Middle frontal gyrus (tissue), 1 donor: ENCODE measurements around the gene MYO1H.
"Not testable (repeated sequence)": the region's sequence is repeated elsewhere in the genome, so short reads cannot be mapped to it uniquely, and the experiment has no call there.

Source experiments
- DNase-seq: peaks from one replicate; pipeline ENCODE4 v3.0.0-alpha.2; 2015; ENCODE audit warnings: low spot score; ENCODE audit errors: extremely low spot score

Gene MYO1H

GRCh38 chr12:109345428-109345827 is 2.3 kb upstream of the MYO1H start:
- no peak for DNase-seq

DNA sequence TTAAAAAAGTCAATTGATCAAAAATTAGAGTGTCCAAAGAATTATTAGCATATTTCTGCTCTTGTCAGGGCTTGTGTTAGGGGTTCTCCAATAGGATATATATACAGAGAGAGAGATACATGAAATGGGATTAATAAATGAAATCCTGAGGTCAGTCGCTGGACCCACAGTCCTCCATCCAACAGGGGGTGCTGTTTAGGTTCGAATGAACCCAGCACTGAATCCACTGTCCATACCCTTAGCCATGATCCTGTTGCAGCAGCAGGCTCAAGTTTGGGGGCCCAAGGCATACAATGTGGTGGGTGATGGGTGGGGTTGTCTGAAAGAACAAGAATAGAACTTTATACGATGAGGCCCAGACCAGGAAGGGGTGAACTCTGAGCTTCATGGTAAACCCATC is 780 bp upstream of the MYO1H start:
- no peak for DNase-seq

- DNase-seq = no peak
These were observed 4.5 kb downstream of the MYO1H start for GRCh38 chr12:109352184-109352583.

DNA sequence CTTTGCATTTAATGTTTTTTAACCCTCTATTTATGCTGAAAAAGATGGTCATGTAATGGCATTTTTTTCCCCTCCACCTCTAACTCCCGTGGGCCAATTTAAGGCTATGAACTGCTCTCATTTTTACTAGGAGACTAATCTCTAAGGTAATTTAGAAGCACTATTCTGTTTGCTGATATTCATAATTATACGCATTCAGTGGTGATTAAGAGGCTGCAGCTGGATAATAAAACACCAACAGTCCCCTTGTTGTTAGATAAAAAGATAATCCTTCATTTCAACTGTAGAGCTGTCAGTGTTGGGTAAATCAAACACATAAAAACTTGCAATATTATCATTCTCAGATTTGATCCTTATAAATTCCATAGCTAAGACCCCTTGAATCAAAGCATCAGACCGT is 8.9 kb downstream of the MYO1H start:
- no peak for DNase-seq

GRCh38 chr12:109357032-109357431 is 9.3 kb downstream of the MYO1H start:
- no peak for DNase-seq

DNA sequence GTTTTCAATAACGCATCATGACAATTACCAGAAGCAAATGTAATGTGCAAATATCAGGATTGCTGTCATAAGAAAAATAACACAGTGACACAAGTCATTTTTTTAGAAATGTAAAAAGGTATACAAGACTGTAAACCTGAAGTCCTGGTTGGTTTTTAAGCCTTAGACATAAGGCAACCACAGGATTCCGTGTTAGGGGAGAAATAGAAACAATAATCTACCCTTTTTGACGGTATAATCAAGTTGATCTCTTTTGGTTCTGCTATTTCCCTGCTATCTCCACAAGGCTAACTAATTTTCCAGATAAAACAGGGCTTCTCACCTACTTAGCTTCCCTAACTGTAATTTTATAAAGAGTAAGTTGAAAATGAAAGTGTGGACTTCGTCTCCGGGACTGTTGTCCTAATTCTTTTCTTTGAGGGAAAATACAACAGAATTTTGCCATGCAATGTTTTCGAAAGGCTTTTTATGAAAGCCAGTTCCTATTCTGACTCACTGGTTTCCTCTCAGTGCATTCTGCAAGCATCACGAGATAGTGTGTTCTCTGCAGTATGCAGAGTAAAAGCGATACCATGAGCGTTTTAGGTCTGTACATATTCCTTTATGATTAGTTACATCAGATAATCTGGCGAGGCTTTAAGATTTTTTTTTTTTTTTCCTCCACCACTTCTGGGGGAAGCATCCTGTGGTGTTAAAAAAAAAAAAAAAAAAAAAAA is 10.6 kb downstream of the MYO1H start:
- no peak for DNase-seq

DNA sequence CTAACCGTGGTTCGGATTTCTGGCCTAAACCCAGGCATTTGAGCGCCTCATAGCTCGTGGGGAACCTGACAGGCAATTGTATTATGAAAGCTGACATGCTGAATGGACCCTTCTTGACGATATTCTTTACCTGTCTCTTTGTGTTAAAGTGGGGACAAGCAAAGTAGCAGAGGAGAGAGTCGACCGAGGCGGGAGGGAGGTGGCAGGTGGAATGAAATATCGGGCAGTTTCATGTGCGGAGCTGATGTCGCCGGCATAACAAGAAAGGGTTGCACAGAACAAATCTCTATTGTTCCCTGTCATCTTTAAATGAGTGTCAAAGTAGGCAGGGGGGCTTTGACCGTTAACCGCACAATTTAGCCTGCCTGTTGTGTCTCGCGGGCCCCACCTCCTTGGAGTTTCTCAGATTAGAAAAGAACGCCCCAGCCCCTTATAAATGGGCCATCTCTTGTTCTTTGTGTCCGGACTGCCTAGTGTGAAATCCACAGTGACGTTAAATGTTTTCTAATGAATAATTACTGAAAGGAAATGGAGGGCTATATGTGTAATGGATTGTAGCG is 11.5 kb downstream of the MYO1H start:
- no peak for DNase-seq

DNA sequence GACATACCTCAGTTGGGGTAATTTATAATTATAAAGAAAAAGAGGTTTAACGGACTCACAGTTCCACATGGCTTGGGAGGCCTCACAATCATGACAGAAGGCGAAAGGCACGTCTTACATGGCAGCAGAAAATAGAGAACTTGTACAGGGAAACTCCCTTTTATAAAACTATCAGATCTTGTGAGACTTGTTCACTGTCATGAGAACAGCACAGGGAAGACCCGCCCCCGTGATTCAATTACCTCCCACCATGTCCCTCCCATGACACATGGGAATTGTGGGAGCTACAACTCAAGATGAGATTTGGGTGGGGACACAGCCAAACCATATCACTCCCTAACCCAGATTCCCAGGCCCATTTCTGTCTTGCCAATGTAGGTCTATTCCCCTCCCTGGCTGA is 22.1 kb downstream of the MYO1H start:
- no peak for DNase-seq

GRCh38 chr12:109377139-109377685 is 29.5 kb downstream of the MYO1H start:
- DNase-seq = no peak

DNA sequence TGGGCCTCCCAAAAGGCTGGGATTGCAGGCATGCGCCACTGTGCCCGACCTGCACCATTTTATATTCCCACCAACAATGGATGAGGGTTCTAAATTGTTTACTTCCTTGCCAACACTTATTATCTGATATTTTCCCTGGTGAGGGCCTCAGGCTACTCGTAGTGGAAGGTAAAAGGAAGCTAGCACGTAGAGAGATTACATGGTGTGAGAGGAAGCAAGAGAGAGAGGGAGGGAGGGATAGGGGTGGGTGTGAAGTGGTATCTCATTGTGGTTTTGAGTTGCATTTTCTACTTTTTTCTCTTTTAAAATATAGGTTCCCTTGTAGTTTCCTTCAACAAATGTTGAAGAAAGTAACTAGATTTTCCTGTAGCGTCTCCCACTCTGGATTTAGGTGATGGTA is 30.9 kb downstream of the MYO1H start:
- DNase-seq = no peak

GRCh38 chr12:109382031-109382430 is 34.3 kb downstream of the MYO1H start:
- no peak for DNase-seq

DNA sequence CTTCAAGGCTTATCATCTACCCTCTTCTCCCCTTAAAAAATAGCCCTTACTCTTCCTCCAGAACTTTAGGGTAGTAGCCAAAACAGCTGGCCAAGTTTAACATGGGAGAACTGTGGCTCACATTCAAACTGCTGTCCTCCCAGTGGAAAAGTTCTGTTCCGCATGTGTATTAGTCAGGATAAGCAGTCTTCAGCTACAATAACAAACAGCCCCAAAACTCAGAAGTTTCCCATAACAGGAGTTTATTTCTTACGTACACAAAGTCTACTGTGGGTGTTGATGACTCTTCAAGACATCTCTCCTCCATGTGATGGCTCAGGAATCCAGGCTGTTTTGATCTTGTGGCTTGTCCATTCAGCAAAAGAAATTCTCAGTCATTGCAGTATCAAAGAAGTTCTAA is 35.5 kb downstream of the MYO1H start:
- DNase-seq = no peak

DNA sequence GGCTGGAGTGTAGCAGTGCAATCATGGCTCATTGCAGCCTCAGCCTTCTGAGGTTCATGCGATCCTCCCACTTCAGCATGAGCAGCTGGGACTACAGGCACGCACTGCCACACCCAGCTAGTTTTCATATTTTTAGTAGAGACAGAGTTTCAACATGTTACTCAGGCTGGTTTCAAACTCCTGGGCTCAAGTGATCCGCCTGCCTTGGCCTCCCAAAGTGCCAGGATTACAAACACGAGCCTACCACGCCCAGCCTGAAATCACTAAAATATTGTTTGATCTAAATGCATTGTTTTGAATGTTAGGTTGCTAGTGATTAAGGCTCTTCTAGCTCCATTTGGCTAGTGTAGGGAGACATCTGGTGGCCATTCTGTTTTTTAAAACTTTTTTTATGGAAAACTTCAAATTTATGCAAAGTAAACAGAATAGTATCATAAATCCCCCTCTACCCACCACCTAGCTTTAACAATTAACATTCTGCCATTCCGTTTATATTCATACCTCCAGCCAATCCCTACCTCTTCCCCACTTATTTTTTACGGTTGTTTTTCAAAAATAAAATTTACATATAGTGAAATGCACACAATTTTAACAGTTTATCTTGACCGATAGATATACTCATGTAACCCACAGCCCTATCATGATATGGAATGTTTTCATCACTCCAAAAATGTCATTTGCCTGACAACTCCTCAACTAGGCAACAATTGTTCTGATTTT is 37.8 kb downstream of the MYO1H start:
- DNase-seq = no peak

- DNase-seq = no peak
These were observed 38.3 kb downstream of the MYO1H start for GRCh38 chr12:109386059-109386433.

- DNase-seq = no peak
These were observed 39.9 kb downstream of the MYO1H start for GRCh38 chr12:109387425-109388166.

GRCh38 chr12:109388167-109388563 is 40.5 kb downstream of the MYO1H start:
- DNase-seq = no peak

DNA sequence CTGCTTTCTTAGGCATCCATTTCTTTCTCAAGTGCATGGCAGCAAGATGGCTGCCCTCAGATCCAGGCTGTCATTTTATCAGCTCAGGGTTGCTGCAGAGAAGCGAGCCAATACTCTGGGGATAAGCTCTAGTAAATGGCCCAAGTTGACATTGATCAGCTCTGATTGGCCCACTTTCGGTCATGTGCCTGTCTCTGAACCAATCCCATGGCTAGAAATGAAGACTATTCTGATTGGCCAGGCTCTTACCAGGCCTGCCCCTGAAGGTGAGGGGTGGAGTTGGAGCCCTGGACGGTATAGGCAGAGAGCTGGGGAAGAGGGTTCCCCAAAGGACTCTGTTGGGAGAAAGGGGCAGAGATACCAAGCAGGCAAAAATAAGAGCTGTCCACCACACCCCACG is 41.4 kb downstream of the MYO1H start:
- DNase-seq = no peak

DNA sequence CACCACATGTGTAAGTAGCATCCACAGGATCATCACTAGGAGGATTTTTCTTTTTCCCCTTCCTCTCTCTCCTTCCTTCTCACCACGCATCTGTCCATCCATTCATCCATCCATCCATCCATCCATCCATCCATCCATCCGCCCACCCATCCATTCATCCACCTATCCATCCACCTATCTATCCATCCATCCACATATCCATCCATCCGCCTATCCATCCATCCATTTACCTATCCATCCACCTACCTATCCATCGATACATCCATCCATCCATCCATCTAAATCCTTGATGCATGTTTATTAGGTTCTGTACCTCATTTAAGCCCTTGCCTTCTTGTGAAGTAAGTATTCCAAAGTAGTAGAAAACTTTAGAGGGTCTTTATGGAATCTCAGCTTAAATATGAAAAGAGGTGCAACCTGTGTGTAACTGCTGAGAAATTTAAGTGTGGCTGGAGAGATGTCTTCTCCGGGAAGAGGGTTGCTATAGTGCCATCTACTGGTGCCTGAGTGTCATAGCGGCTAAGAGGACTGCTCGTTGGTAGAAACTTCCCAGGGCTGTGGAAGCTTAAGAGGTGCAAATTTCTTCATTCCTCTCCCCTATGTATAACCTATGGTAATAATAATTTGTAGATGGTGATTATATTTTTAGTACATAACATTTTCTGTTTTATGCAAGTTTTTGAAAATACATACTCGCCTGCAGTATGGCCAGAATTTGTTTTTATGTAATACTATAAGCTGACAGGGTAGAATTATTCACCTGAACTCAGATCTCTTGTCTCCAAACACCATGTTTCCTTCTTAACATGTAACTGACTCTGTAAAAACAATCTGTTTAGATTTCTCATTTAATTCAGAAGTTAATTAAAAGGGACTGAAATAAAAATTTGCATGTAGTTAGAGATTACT is 46.0 kb downstream of the MYO1H start:
- peak; percentile 47 for DNase-seq

DNA sequence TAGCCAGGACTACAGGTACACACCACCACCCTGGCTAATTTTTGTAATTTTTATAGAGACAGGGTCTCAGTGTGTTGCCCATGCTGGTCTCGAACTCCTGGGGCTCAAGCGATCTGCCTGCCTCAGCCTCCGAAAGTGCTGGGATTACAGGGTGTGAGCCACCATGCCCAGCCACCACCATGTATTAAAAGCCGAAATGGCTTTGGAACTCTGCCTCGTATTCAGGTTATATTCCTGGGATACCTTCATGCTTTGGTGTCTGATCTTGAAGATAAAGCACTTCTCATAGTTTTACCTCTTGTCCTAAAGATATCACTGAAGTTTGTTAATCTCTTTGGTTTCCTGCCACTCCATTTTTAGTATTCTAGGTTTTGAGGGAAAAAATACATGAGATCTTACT is 47.2 kb downstream of the MYO1H start:
- no peak for DNase-seq

DNA sequence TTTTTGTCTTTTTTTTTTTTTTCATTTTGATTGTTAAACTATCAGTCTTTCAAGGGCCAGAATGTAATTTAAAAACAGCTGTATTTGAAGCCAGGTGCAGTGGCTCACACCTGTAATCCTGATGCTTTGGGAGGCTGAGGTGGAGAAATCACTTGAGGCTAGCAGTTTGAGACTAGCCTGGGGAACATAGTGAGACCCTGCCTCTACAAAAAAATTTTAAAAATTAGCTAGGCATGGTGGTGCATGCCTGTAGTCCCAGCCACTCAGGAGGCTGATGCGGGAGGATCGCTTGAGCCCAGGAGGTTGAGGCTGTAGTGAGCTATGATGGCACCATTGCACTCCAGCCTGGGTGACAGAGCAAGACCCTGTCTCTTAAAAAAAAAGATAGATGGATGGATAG is 57.1 kb downstream of the MYO1H start:
- not testable (repeated sequence) for DNase-seq

GRCh38 chr12:109406147-109406546 is 58.4 kb downstream of the MYO1H start:
- not testable (repeated sequence) for DNase-seq
